NCI-H526 treated with DMSO at 0.1 percent for 48 hours (cell line): ENCODE results near the gene TOLLIP.
"Not testable (repeated sequence)": the region's sequence is repeated elsewhere in the genome, so short reads cannot be mapped to it uniquely, and the experiment has no call there.

Experiments
- DNase-seq: peaks from one replicate; lab custom pipeline; 2025; lab: John Stamatoyannopoulos, UW

Gene TOLLIP

GRCh38 chr11:1343391-1344055 lies 34.1 kb upstream of the TOLLIP start:
- DNase-seq: no peak

- no peak for DNase-seq
These were observed 33.5 kb upstream of the TOLLIP start for GRCh38 chr11:1342946-1343345.

GRCh38 chr11:1341928-1342524 lies 32.6 kb upstream of the TOLLIP start:
- no peak for DNase-seq

GRCh38 chr11:1341226-1341625 lies 31.8 kb upstream of the TOLLIP start:
- DNase-seq: not testable (repeated sequence)

GRCh38 chr11:1340111-1340510 lies 30.7 kb upstream of the TOLLIP start:
- DNase-seq: no peak

- no peak for DNase-seq
These were observed 29.7 kb upstream of the TOLLIP start for GRCh38 chr11:1339066-1339675.

- DNase-seq: no peak
These were observed 29.0 kb upstream of the TOLLIP start for GRCh38 chr11:1338201-1339065.

- DNase-seq: no peak
These were observed 28.2 kb upstream of the TOLLIP start for GRCh38 chr11:1337647-1338007.

GRCh38 chr11:1336836-1337646 lies 27.6 kb upstream of the TOLLIP start:
- DNase-seq: peak; percentile 29

- DNase-seq: peak; percentile 7
These were observed 26.7 kb upstream of the TOLLIP start for GRCh38 chr11:1335811-1336761.

- no peak for DNase-seq
These were observed 25.9 kb upstream of the TOLLIP start for GRCh38 chr11:1335264-1335810.

GRCh38 chr11:1333860-1334259 lies 24.4 kb upstream of the TOLLIP start:
- no peak for DNase-seq

GRCh38 chr11:1333091-1333772 lies 23.8 kb upstream of the TOLLIP start:
- DNase-seq: peak; percentile 74

- no peak for DNase-seq
These were observed 21.0 kb upstream of the TOLLIP start for GRCh38 chr11:1330473-1330872.

GRCh38 chr11:1327064-1327460 lies 17.6 kb upstream of the TOLLIP start:
- no peak for DNase-seq

- no peak for DNase-seq
These were observed 17.1 kb upstream of the TOLLIP start for GRCh38 chr11:1326435-1327063.

- no peak for DNase-seq
These were observed 14.3 kb upstream of the TOLLIP start for GRCh38 chr11:1323774-1324173.

GRCh38 chr11:1317993-1318392 lies 8.6 kb upstream of the TOLLIP start:
- no peak for DNase-seq

- no peak for DNase-seq
These were observed 8.0 kb upstream of the TOLLIP start for GRCh38 chr11:1317432-1317831.
